Activated naive CD4-positive, alpha-beta T cell treated with anti-CD3 and anti-CD28 coated beads, Interleukin-2, amount 50 U/mL, for 72 hours (primary cell): ENCODE measurements around the gene MPP3. TPM values are rescaled to one million over a fixed set of nuclear protein-coding genes. Genes with fewer than 3 reads are reported as not detected.

Experiments
- ATAC-seq, 2 donors: fragments of 150-1000 bp; cut with Tn5 transposase; 2 replicates each; pipeline ENCODE4 v1.10.0; 2021; ENCODE audit warnings: mild to moderate bottlenecking in 2 of 2, moderate library complexity in 2 of 2
- DNase-seq, 2 donors: peaks; one replicate each; pipeline ENCODE4 v3.0.0; 2021 to 2022; ENCODE audit warnings: low spot score in 2 of 2
- H3K27ac Mint-ChIP-seq, 2 donors: one replicate each; pipeline ENCODE4 v1.8.0; 2022; ENCODE audit warnings: mild to moderate bottlenecking in 2 of 2, mixed read lengths in 2 of 2
- H3K36me3 Mint-ChIP-seq, 2 donors: one replicate each; pipeline ENCODE4 v1.8.0; 2022; ENCODE audit warnings: mixed read lengths in 2 of 2
- H3K9me3 Mint-ChIP-seq, 2 donors: one replicate each; pipeline ENCODE4 v1.8.0; 2022; ENCODE audit warnings: mixed read lengths in 2 of 2
- total RNA-seq, 2 donors: library from RNA; stranded (reverse); gene quantifications; one replicate each; pipeline ENCODE4 v1.2.3, GENCODE V29; 2022

MPP3 gene
- total RNA-seq, 2 donors from 2014 or later, result 0.99 TPM; not detected in 1

DNA sequence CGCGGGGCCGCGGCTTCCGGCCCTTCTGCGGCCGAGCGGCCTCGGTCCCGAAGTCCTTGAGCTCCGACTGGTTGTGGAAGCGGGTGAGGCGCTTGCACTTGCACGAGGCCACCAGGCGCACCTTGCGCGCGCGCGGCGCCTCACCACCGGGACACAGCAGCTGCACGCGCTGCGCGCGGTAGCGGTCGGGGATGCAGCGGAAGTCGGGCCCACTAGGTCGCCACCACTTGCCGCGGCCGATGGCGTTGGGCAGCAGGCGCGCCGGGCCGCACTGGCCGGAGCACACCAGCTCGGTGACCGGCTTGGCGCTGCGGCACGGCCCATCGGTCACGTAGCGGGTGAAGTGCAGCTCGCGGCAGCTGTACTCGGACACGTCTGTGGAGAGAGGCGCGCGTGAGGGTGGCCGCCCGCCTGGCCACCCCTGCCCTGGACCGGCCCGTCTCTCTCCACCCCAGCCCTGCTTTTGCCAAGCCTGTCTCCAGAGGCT lies 77.5 kb downstream of the MPP3 start:
- H3K27ac Mint-ChIP-seq, result no peak overlapping the region
- H3K9me3 Mint-ChIP-seq, result no peaks in the 10 kb centered on the region
- DNase-seq, result peak in 1 of 2 donors; percentile 45
- no peaks in the 10 kb centered on the region for H3K36me3 Mint-ChIP-seq
- peak in 1 of 2 donors; percentile 51 for ATAC-seq

DNA sequence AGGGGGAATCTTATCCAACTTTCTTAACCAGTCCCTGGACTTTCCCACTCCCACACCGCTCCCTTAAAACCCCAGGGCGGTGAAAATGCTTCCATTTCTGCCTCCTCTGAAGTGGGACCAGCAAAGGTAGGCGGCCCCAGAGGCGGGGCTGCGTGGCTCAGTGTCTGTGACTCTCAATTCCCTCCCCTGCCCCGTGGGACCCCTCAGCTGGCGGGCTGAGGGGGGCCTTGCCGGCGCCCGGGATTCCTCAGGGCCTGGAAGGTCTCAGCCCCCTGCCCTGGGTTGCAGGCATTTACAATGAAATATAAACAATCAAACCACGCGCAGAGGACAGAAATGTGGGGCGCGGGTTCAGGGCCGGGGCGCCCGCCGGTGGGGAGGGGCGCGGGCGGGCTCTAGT lies 78.0 kb downstream of the MPP3 start:
- Mint-ChIP-seq H3K9me3 (no peaks in the 10 kb centered on the region), H3K36me3 (no peaks in the 10 kb centered on the region), H3K27ac (no peak overlapping the region)
- ATAC-seq (no peak), DNase-seq (no peak)

DNA sequence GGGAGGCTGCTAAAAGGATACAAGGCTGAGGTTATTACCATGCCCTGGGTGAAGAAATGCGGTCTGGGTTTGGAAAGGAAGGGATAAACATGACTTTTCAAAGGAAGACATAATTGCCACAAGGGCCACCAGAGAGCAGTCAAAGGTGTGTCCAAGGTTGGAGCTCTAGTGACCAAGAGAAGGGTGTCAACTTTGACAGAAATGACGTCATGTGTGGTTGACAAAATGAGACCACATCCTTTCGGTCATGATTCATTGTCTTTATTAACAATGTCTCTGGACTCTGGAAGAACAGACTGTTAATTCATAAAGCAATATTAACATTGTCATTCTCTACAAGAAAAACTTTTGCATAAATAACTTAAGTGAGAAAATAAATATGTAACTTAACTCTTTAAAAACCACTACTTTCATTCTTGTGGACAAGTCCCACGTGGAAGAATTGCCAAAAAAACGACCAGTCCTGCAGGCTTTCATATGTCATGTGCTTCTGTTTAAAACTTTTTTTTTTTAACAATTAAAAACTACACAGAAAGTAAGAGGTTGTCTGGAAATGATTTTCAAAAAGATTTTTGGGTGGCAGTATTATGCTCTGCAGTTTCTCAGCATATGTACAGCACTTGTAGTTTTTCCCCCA lies 79.3 kb downstream of the MPP3 start:
- DNase-seq (no peak), ATAC-seq (peak in 1 of 2 donors; percentile 69)
- H3K36me3 Mint-ChIP-seq, result no peaks in the 10 kb centered on the region
- H3K9me3 Mint-ChIP-seq, result no peaks in the 10 kb centered on the region
- no peak overlapping the region for H3K27ac Mint-ChIP-seq

Other genes with a start within 250 kb of the MPP3 start
- 1 to 10 TPM in 1 of 2 donors, under 1 TPM in 1; 0.11 to 1.2 TPM for gene MEOX1, start 171.2 kb downstream of the MPP3 start, total RNA-seq
- not detected for gene SOST, start 74.4 kb downstream of the MPP3 start, total RNA-seq
- gene DUSP3, start 54.2 kb downstream of the MPP3 start, total RNA-seq, result 10 to 100 TPM; 15.2 to 24.8 TPM
- gene CFAP97D1, start 52.7 kb downstream of the MPP3 start, total RNA-seq, result not detected
- gene CD300LG, start 14.0 kb upstream of the MPP3 start, total RNA-seq, result not detected
- gene MPP2, start 74.4 kb upstream of the MPP3 start, total RNA-seq, result 1 to 10 TPM; 4.6 to 6.0 TPM
- not detected for gene PPY, start 109.3 kb upstream of the MPP3 start, total RNA-seq
- not detected for gene PYY, start 120.8 kb upstream of the MPP3 start, total RNA-seq
- gene NAGS, start 171.5 kb upstream of the MPP3 start, total RNA-seq, result 1 to 10 TPM in 1 of 2 donors, under 1 TPM in 1; 0.18 to 3.0 TPM
- 10 to 100 TPM; 32.8 to 43.6 TPM for gene TMEM101, start 181.8 kb upstream of the MPP3 start, total RNA-seq
- 10 to 100 TPM; 71.4 to 73.5 TPM for gene LSM12, start 233.5 kb upstream of the MPP3 start, total RNA-seq
- gene G6PC3, start 237.6 kb upstream of the MPP3 start, total RNA-seq, result 10 to 100 TPM; 17.7 to 20.3 TPM